GM12878 (cell line): ENCODE measurements around the gene CHD6. TPM values are rescaled to one million over a fixed set of nuclear protein-coding genes. Genes with fewer than 3 reads are reported as not detected.

Experiments used
- ATAC-seq: fragments of 200-7000 bp; cut with Tn5 transposase; 3 replicates; pipeline ENCODE4 v1.9.1; 2020; ENCODE audit warnings: mild to moderate bottlenecking, moderate library complexity
- BruUV-seq: library from RNA; stranded (reverse); fragments of 400-500 nt; replicated peaks from 2 replicates; lab custom pipeline; 2021; lab: Mats Ljungman, UMichigan
- CTCF ChIA-PET: fragments of 300-600 bp; sonication (Branson Sonifier 250); formaldehyde crosslinking; extraction: SDS; loops from one replicate; lab custom pipeline; 2021; ENCODE audit warnings: inconsistent platforms; lab: Yijun Ruan, JAX
- POLR2A ChIA-PET: fragments of 350-600 bp; formaldehyde crosslinking; extraction: SDS; loops from one replicate; lab custom pipeline; 2021; ENCODE audit warnings: inconsistent platforms; lab: Charles Lee
- RAD21 ChIA-PET: fragments of 300-600 bp; sonication (Branson Sonifier 250); formaldehyde crosslinking; loops from one replicate; lab custom pipeline; 2023; ENCODE audit warnings: antibody characterized with exemption; ENCODE audit not compliant: unreplicated experiment; lab: Charles Lee
- SMC1A ChIA-PET: fragments of 300-600 bp; sonication (Branson Sonifier 250); formaldehyde crosslinking; loops from one replicate; lab custom pipeline; 2023; ENCODE audit not compliant: unreplicated experiment, uncharacterized antibody; lab: Charles Lee
- DNase-seq: peaks from one replicate; pipeline ENCODE4 v3.0.0-alpha.2; 2011; ENCODE audit warnings: low read depth, low spot score
- FAIRE-seq: peaks from 3 replicates; lab custom pipeline; 2011; peaks lifted over from hg19 to GRCh38; lab: Jason Lieb, UNC
- H2AFZ ChIP-seq: 2 replicates; pipeline ENCODE4 v1.6.0; 2011; ENCODE audit warnings: low read depth, low read length, control low read depth; ENCODE audit not compliant: control insufficient read depth
- H3K27ac ChIP-seq: 2 replicates; pipeline ENCODE4 v1.5.1; 2011; ENCODE audit warnings: control low read depth; ENCODE audit not compliant: control insufficient read depth, insufficient read depth
- H3K27me3 ChIP-seq, 2 experiments: replicated peaks in 1 of 2; 2 replicates each; pipeline versions ENCODE4 v1.6.0 to v1.6.1; 2011; ENCODE audit warnings: low read length in 1 of 2; ENCODE audit not compliant: control insufficient read depth in 2 of 2, insufficient read depth in 2 of 2
- H3K36me3 ChIP-seq, 2 experiments: 2 replicates each; pipeline ENCODE4 v1.5.1; 2011; ENCODE audit warnings: low read length in 1 of 2; ENCODE audit not compliant: control insufficient read depth in 2 of 2, insufficient read depth in 2 of 2
- H3K4me1 ChIP-seq: 2 replicates; pipeline ENCODE4 v1.6.1; 2011; ENCODE audit warnings: mild to moderate bottlenecking, low read length, moderate library complexity, mixed read lengths; ENCODE audit not compliant: control insufficient read depth, insufficient read depth
- H3K4me2 ChIP-seq: 2 replicates; pipeline ENCODE4 v1.6.0; 2011; ENCODE audit warnings: control low read depth; ENCODE audit not compliant: control insufficient read depth, insufficient read depth
- H3K4me3 ChIP-seq: fragments of 200-600 bp; sonication (generic); 2 replicates; pipeline ENCODE4 v1.5.1; 2016
- H3K79me2 ChIP-seq: 2 replicates; pipeline ENCODE4 v1.6.0; 2011; ENCODE audit warnings: low read length; ENCODE audit not compliant: control insufficient read depth, insufficient read depth
- H3K9ac ChIP-seq: 2 replicates; pipeline ENCODE4 v1.8.0; 2011; ENCODE audit warnings: low read length, control low read depth, mixed read lengths; ENCODE audit not compliant: control insufficient read depth, insufficient read depth
- H3K9me3 ChIP-seq: replicated peaks from 3 replicates; pipeline ENCODE4 v1.5.1; 2011; ENCODE audit warnings: mild to moderate bottlenecking, low read length; ENCODE audit not compliant: control insufficient read depth, insufficient read depth
- H4K20me1 ChIP-seq: 2 replicates; pipeline ENCODE4 v1.6.0; 2011; ENCODE audit not compliant: control insufficient read depth, insufficient read depth
- ATF7 ChIP-seq: fragments of 450-650 bp; IDR thresholded peaks from 2 replicates; pipeline ENCODE4 v1.6.1; 2016; ENCODE audit warnings: low read depth, mild to moderate bottlenecking
- CEBPB ChIP-seq, 2 experiments: fragments of 150-350 bp in 1 of 2; IDR thresholded peaks; 2 replicates each; pipeline ENCODE4 v1.6.1; 2012 to 2014; ENCODE audit warnings: low read depth in 2 of 2, low read length in 2 of 2, borderline replicate concordance in 1 of 2, inconsistent platforms in 1 of 2
- CEBPZ ChIP-seq: fragments of 150-350 bp; IDR thresholded peaks from 2 replicates; pipeline ENCODE4 v1.6.1; 2016; ENCODE audit warnings: low read depth, low read length
- SUZ12 ChIP-seq: fragments of 200-600 bp; sonication (generic); IDR thresholded peaks from one replicate; pipeline ENCODE4 v1.6.1; 2018; ENCODE audit warnings: antibody characterized with exemption, mild to moderate bottlenecking; ENCODE audit not compliant: unreplicated experiment
- TCF12 ChIP-seq: IDR thresholded peaks from 2 replicates; pipeline ENCODE4 v1.6.1; 2011; ENCODE audit warnings: low read depth, mild to moderate bottlenecking, low read length
- ZNF384 ChIP-seq: IDR thresholded peaks from 2 replicates; pipeline ENCODE4 v1.6.1; 2012; ENCODE audit warnings: low read depth, mild to moderate bottlenecking, low read length, improper control_type of control experiment, borderline replicate concordance
- in situ Hi-C: fragments of 300-500 bp; cut with MboI; formaldehyde crosslinking; loops from 9 replicates; pipeline ENCODE4 v1.14.3; 2018; ENCODE audit warnings: mixed read lengths
- intact Hi-C: fragments of 100-400 bp; cut with micrococcal nuclease; formaldehyde crosslinking; loops from one replicate; pipeline ENCODE4 v1.14.2; 2022; ENCODE audit not compliant: unreplicated experiment
- polyA plus RNA-seq, 11 experiments: library from polyadenylated mRNA; depleted of rRNA in 4 of 11; unstranded in 6 of 11; stranded (reverse) in 5 of 11; fragments of >200 nt; fragmentation: Nextera tagmentation in 4 of 11; fragmentation: Illumina TruSeq in 1 of 11; extraction: Ambion mirVana in 4 of 11; extraction: Trizol in 1 of 11; gene quantifications; 1 replicate in 1 of 11; 2 replicates in 10 of 11; pipeline versions ENCODE4 v1.2.1 to v1.2.3, GENCODE V29; 2011 to 2016; ENCODE audit warnings: inconsistent platforms in 2 of 11, missing spikeins in 2 of 11, low read depth in 1 of 11
- total RNA-seq, 4 experiments: library from RNA; depleted of rRNA in 3 of 4; stranded (reverse); fragments of >200 nt in 3 of 4; fragmentation: Illumina TruSeq in 1 of 4; extraction: Trizol in 1 of 4; gene quantifications; 2 replicates each; pipeline versions ENCODE4 v1.2.1 to v1.2.3, GENCODE V29; 2013 to 2021

Gene CHD6
- total and polyA plus RNA-seq, 10 of the 15 experiments (the other 5 are each of a cell fraction or from before 2014, with no cell fraction given): 4.3 to 25.5 (median 17.1) TPM

DNA sequence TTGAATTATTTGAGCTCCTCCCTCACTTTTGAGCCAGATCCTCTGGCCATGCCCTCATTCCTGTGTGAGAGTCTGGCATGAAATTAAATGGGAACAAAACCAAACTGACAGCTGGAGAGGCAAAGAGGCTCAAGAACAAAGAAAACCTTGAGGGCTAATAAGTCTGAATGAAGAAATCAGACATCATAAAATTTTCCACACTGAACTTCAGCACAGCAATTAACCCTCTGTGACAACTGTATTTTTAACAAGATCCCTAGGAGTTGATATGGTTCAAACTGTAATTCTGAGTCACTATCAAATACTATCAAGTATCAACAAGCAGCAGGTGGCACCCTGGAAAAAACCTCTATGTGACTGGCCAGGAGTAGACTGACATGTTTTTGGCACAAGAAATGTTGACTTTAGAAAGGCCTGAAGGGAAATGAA lies 142.2 kb downstream of the CHD6 start:
- H3K79me2 ChIP-seq: no peaks in the 10 kb centered on the region
- ChIA-PET POLR2A (no interaction called here), CTCF (no interaction called here), RAD21 (no interaction called here), SMC1A (no interaction called here)
- H4K20me1 ChIP-seq: no peaks in the 10 kb centered on the region
- no TSS peak for BruUV-seq
- TF ChIP-seq CEBPZ (no peak), TCF12 (no peak), CEBPB (IDR thresholded peaks at IDR 0.05; ENCODE audit: borderline replicate concordance in 1 of 2, low read depth in 2 of 2, low read length in 2 of 2) (no peak), ATF7 (no peak), ZNF384 (no peak), SUZ12 (no peak)
- no peak for DNase-seq
- H3K27me3 ChIP-seq: no peaks in the 10 kb centered on the region
- peaks cover 0 to 5% of the 10 kb centered on the region in 2 experiments; a peak in 3 of 4 replicates for H3K36me3 ChIP-seq
- H3K27ac ChIP-seq: no peak overlapping the region
- FAIRE-seq: no peak
- intact Hi-C loops (no loop called here), in situ Hi-C loops (no loop called here)
- no peak overlapping the region for H3K4me3 ChIP-seq
- no peak overlapping the region for H3K9ac ChIP-seq
- H2AFZ ChIP-seq: no peak overlapping the region
- no peaks in the 10 kb centered on the region for H3K9me3 ChIP-seq
- H3K4me2 ChIP-seq: no peak overlapping the region
- no peaks in the 10 kb centered on the region for H3K4me1 ChIP-seq
- no peak for ATAC-seq
